NCI-H1930 (cell line): ENCODE measurements around the gene SEMA3D.

Source experiments
- DNase-seq, 2 experiments: peaks; one replicate each; lab custom pipeline; 2025; lab: John Stamatoyannopoulos, UW

Gene SEMA3D

DNA sequence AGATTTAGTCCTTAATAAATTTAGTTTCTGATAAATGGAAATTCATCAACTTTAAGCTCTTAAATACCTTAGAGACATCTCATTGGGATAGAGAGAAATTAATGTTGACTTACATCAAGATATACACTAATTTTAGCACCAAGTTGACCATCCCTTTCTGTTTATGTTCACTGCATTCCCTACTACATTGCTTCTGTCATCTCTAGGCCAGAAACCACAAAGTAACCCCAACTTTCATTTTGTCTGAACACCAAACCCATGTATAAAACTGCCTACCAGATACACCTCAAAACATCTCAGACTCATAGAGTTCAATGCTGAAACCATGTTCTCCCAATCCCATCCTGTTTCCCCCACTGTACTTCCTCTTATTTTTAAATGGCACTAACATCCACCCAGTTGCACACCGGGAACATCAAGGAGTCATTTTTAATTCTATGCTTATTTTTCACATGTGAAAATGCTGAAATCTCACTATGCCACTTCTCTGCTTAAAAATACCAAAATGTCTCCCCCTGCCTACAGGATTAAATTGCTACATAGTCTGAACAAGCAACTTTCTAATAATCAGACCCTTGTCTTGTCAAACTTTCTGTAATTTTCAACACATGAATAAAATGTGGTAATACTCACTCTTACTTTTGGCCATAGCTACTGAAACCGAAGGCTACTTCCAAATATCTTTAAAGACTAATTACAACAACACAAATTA, 201.6 kb downstream of the SEMA3D start:
- DNase-seq = no peak

DNA sequence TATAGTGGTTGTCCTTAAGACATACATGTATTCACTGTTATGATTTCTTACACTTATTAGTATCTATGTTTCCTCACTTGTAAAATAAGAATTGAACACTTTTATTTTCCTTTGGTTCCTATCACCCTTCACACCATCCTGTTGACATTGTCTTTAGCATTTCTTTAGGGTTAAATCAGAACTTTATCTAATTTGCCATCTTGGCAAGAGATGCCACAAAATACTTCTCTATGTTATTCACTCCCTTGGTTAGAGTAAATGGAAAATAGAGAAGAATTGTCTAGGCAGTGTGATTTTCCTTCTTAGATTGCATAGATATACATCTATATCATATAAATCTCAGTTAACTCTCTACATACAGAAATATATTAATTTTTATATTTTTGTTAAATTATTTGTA, 204.7 kb downstream of the SEMA3D start:
- no peak for DNase-seq

DNA sequence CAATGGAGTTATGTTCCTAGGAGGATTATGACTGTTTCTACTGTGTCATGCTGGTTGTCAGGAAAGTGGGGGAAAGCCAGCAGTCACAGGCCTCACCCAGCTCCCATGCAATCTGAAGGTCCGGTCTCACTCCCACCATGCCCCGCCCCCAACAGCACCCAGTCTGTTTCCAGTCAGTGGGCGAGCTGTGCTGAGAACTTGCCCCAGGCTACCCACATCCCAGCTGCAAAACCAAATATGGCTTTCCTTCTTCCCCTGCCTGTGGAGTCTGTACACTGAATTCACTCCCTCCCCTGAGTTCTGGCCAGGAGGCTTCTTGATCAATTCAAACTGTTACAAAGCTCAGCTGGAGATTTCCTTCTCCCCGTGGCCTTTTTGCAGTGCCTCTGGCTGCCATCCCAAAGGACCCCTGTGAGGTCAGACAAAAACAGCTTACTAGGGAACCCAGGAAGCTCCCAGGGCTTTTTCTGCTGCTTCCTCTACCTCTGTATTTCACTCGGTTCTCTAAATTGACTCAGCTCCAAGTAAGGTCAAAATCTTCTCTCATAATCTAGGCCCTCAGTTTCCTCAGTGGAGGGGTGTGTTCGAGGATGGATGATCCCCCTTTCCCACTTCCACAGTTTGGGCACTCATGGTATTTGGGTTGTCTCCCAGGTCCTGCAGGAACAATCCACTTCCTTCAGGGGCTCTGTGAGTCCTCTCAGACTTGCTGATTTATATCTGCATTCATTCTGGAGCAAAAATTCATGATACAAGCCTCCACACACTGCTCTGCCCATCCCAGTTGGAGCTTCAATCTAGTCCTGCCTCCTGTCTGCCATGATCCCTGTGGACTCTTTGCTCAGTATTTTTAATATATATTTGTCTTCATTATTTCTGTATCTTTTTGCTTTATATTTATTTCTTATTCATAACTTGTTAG, 205.5 kb downstream of the SEMA3D start:
- no peak for DNase-seq

DNA sequence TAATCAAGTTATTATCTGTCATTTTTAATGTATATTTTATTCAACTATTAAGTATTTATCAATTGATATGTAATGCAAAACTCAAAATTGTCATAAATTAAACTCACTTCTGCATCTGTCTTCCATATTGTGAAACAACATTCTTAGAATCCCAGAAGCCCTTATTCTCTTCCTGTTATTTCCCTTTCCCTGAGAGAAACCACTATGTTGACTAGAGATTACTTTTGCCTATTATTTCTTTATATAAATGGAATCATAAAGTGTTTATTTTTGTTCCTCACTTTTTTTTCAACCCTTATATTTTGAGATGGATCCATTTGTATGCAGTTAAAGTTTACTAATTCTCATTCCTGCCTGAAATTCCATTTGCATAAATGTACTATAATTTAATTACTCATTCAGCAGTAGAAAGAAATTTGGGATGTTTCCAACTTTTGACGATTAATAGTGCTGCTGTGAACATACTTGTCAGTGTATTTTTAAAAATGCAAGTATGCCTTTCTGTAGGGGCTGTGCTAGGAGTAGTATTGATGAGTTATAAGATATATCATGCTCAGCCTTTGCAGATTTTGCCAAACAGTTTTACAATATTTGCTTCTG, 211.2 kb downstream of the SEMA3D start:
- DNase-seq = no peak

DNA sequence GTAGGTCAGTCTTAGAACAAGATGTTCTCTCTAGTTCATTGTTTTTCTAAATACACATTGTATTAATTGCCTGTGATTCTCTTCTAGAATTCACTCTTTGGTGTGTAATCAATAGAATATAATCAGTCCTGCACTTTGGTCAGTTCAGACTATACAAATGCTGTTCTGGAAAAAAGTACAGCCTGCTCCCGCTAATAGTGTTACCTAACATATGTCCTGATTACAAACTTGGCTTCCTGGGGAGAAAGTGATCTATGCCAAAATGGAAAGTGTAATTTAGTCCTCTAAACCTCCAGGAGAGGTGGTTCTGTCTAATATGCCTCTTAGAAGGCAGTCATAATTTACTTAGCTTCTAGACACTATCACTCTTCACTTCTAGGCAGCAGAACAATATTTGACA, 215.5 kb downstream of the SEMA3D start:
- no peak for DNase-seq

DNA sequence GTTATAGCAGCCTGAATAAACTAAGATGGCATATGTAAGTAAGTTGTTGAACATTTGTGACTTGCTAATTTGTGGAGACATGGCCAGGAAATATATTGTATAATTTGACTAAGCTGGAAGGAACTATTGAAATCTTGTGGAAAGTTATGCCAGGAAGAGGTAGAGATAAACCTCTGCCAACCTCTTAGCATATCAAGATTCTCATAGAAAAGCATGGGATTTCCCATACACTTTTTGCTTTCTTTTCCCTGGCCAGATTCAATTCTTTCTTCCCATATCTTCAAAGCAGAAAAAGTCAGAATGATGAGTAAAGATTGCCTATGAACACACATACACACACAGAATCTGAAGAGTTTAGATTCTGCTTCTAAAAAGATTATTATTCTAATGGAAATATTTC, 216.2 kb downstream of the SEMA3D start:
- no peak for DNase-seq

DNA sequence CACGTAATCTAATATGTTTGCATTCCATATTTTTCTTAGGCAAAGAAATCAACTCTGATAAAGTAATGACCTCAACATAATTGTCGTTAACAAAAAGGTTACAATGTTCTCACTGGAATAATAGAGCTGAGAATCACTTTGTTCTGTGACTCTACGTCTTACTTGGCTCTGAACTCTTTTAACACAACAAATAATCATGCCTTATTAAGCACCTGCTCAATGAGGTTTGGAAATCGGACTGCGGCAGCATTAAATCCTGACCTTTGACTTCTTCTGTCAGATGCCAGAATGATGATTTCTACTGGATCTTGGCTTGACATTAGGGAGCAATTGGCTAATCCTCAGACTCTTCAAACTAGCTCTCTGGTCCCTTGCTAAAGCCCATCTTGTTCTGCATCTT, 233.6 kb downstream of the SEMA3D start:
- no peak for DNase-seq

DNA sequence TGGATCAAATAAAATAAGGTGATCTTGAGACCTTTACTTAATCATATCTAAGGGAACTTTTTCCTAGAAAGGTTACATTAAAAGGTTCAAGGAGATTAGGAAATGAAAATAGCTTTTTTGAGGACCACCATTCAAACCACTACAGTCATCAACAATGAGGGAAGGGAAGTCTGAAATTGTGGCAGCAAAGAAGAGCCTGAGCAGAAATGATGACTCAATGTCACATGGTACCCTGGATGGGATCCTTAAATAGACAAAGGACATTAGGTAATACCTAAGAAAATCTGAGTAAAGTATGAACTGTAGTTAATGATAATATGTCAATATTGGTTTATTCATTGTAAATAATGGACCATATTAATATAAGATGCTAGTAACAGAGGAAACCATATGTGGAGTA, 236.0 kb downstream of the SEMA3D start:
- DNase-seq = no peak

DNA sequence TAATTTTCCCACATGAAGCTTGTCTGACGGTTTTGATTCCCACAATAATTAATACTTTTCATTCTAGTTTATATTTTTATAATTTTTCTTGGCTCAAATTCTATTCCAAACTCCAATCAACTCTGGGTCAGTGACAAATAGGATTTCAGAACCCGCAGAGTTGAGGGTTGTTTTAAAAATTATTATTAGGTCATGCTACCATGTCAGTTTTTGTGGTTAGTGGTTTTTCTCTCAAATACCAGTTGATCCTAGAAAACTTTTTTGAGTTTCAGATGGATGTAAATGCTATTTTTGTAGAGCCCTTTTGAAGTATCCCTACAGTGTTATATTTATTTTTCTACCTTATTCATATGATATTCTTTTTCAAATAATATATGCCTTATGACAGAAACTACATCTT, 237.4 kb downstream of the SEMA3D start:
- no peak for DNase-seq

DNA sequence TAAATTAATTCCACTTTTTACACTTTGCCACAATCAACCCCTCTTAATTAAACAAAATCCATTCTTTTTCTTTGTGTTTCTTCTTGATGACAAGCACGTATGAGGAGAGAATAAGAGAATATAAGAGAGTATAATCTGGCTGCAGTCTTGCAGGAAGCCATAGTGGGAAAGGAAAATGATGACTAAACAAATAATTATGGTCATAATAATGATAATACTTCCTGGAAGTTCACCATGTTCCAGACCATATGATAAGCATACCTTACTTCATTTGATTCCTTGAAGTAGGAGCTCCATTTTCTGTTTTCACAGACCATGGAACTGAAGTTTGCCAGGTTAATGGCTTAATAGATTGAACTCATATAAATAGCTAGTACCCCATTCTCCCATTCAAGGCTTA, 237.8 kb downstream of the SEMA3D start:
- DNase-seq = no peak

DNA sequence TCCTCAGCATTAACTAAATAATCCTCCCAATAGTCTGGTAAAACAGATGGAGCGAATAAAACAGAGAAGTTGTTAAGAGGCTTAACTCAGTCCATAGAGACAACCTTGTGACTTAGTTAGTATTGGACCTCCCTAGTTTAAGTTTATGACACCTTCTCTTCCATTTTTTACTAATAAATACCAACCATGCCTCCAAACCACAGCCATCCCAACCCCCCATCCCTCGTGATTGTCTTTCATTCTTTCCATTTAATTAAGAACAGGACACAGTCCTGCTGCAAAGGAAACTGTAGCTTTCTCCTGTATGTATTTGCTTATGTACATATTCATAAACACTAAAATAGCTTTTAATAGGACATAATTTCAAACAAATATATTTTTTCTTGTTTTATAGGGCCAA, 238.2 kb downstream of the SEMA3D start:
- no peak for DNase-seq

DNA sequence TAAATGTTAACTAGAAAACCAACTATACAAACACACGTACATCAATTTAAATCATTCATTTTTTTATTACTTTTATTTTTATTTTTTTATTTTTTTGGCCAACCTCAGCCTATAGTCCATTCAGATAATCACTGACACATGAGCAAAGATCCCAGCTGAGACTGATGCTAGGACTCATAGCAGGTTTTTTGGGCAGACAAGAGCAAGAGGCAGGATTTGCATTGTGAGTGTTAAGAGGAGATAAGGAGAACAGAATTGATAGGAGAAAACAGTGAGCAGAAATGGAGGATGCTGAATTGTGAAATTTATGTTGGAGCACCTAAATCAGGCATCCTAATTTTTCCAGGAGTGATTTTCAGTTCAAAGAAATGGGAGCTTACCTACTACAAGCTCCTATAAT, 240.3 kb downstream of the SEMA3D start:
- DNase-seq = no peak
